ENCODE results near the gene GALNT2.

Gene GALNT2

GRCh38 chr1:230323686-230324085 lies 256.6 kb downstream of the GALNT2 start:
- no peak overlapping the region for H3K4me2 ChIP-seq
- H3K4me3 ChIP-seq, result no peak overlapping the region
- no peak overlapping the region for H3K27ac ChIP-seq
- H3K36me3 ChIP-seq, result no peaks in the 10 kb centered on the region
- H3K9ac ChIP-seq, result no peak overlapping the region
- no peak for TF ChIP-seq Cebpa-rat (IDR thresholded peaks at IDR 0.05)
- H3K4me1 ChIP-seq, result 0 out of 2 replicates have a peak, but pooled peaks cover 5% of the 10 kb centered on the region
- H3K9me3 ChIP-seq, result no peaks in the 10 kb centered on the region
- H4K20me1 ChIP-seq, result no peaks in the 10 kb centered on the region
- no peaks in the 10 kb centered on the region for H3K27me3 ChIP-seq

GRCh38 chr1:230326971-230327891 lies 260.2 kb downstream of the GALNT2 start:
- Histone ChIP-seq H3K9me3 (no peaks in the 10 kb centered on the region), H4K20me1 (no peaks in the 10 kb centered on the region), H3K27me3 (peaks cover 2% of the 10 kb centered on the region; the same call in 1 of the 2 replicates), H3K4me3 (no peak overlapping the region), H3K9ac (no peak overlapping the region), H3K36me3 (no peaks in the 10 kb centered on the region), H3K4me2 (no peak overlapping the region), H3K27ac (no peak overlapping the region), H3K4me1 (no peaks in the 10 kb centered on the region)
- TF ChIP-seq Cebpa-rat (IDR thresholded peaks at IDR 0.05), result no peak

DNA sequence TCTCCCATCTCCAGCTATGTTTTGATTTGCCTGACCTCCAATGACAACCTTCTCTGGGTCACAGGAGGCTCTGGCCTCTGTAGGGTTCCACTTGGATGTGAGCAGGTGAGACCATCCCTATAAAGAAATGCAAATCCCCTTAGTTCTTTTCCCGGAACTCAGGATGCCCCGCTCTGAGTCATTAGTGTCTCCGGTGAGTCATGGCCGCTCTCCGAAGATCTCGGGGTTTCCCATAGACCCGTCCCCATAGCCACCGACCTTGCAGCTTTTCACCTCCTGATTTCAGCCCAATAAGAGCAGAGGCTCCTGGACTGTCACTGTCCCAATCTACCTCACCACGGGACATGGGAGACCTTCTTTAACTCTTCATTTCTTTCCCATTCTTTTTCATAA lies 260.9 kb downstream of the GALNT2 start:
- no peak overlapping the region for H3K4me2 ChIP-seq
- no peak for TF ChIP-seq Cebpa-rat (IDR thresholded peaks at IDR 0.05)
- no peaks in the 10 kb centered on the region for H3K4me1 ChIP-seq
- no peak overlapping the region for H3K27ac ChIP-seq
- no peaks in the 10 kb centered on the region for H3K9me3 ChIP-seq
- no peaks in the 10 kb centered on the region for H3K36me3 ChIP-seq
- H4K20me1 ChIP-seq, result no peaks in the 10 kb centered on the region
- no peak overlapping the region for H3K9ac ChIP-seq
- peaks cover 8% of the 10 kb centered on the region; the same call in 1 of the 2 replicates for H3K27me3 ChIP-seq
- no peak overlapping the region for H3K4me3 ChIP-seq

GRCh38 chr1:230328342-230329015 lies 261.4 kb downstream of the GALNT2 start:
- H3K36me3 ChIP-seq, result no peaks in the 10 kb centered on the region
- no peaks in the 10 kb centered on the region for H3K9me3 ChIP-seq
- H3K4me1 ChIP-seq, result no peaks in the 10 kb centered on the region
- no peak overlapping the region for H3K4me3 ChIP-seq
- no peak for TF ChIP-seq Cebpa-rat (IDR thresholded peaks at IDR 0.05)
- H3K9ac ChIP-seq, result no peak overlapping the region
- no peaks in the 10 kb centered on the region for H4K20me1 ChIP-seq
- no peak overlapping the region for H3K4me2 ChIP-seq
- peaks cover 9% of the 10 kb centered on the region; the same call in 1 of the 2 replicates for H3K27me3 ChIP-seq
- no peak overlapping the region for H3K27ac ChIP-seq

DNA sequence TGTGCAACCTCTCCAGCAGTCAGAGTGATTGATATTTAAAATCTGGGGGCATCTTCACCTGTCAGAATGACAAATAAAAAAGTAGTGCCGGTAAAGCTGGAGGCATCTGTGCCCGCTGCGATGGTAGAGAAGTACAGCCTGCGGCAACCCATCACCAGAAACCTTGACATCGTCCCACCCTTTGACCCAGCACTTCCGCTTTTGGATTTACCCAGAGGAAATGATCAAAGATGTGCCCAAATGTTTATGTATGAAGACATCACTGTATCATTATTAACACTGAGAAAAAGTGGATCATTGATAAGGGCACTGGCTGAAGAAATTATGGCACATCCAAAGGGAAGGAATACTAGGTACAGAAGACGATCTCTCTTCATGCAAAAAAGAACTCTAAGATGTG lies 263.1 kb downstream of the GALNT2 start:
- H3K36me3 ChIP-seq, result no peaks in the 10 kb centered on the region
- H4K20me1 ChIP-seq, result no peaks in the 10 kb centered on the region
- H3K9ac ChIP-seq, result no peak overlapping the region
- H3K9me3 ChIP-seq, result no peaks in the 10 kb centered on the region
- no peak overlapping the region for H3K4me2 ChIP-seq
- no peak overlapping the region for H3K4me3 ChIP-seq
- H3K4me1 ChIP-seq, result no peaks in the 10 kb centered on the region
- H3K27ac ChIP-seq, result no peak overlapping the region
- peaks cover 9% of the 10 kb centered on the region; the same call in 1 of the 2 replicates for H3K27me3 ChIP-seq
- no peak for TF ChIP-seq Cebpa-rat (IDR thresholded peaks at IDR 0.05)
